ENCODE data around the gene ATXN10.

DNA sequence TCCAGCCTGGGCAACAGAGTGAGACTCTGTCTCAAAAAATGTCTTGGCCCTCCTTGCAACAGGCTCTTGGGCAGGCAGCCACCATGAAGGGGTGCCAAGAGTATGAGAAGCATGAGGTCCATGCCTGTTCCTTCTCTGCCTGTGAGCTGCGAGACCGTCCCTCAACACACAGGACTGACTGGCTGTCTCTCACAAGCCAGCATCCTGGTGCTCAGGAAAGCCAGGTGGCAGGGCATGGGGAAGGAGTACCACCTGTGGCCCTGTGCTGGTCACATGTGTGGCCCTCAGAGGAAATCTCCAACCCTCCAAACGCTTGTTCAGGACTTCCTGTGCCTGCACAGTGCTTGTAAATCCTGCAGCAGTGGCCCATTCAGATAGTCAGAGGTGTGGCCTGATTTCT lies 83.2 kb downstream of the ATXN10 start:
- TF ChIP-seq, protein P1, sequence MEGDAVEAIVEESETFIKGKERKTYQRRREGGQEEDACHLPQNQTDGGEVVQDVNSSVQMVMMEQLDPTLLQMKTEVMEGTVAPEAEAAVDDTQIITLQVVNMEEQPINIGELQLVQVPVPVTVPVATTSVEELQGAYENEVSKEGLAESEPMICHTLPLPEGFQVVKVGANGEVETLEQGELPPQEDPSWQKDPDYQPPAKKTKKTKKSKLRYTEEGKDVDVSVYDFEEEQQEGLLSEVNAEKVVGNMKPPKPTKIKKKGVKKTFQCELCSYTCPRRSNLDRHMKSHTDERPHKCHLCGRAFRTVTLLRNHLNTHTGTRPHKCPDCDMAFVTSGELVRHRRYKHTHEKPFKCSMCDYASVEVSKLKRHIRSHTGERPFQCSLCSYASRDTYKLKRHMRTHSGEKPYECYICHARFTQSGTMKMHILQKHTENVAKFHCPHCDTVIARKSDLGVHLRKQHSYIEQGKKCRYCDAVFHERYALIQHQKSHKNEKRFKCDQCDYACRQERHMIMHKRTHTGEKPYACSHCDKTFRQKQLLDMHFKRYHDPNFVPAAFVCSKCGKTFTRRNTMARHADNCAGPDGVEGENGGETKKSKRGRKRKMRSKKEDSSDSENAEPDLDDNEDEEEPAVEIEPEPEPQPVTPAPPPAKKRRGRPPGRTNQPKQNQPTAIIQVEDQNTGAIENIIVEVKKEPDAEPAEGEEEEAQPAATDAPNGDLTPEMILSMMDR (conservative IDR thresholded peaks at IDR 0.05 in 1 of 2, IDR thresholded peaks at IDR 0.05 in 1 of 2; ENCODE audit: low read depth in 1 of 2, low read length in 2 of 2) = no peak
- TF ChIP-seq EZH2 (IDR thresholded peaks at IDR 0.05; ENCODE audit: low read length, missing control alignments) = no peak

Measured in fibroblast of lung (primary cell).